PFSK-1 (cell line): Measurements from ENCODE around the gene PEAK1.

Source experiments
- FOXP2 ChIP-seq: optimal IDR thresholded peaks from 2 replicates; pipeline ENCODE3; 2011; ENCODE audit warnings: borderline replicate concordance, control low read depth, inconsistent platforms; ENCODE audit not compliant: insufficient read depth; ENCODE audit errors: extremely low read length, extremely low read depth
- POLR2AphosphoS5 ChIP-seq: IDR thresholded peaks from 2 replicates; pipeline ENCODE4 v1.6.1; 2012; ENCODE audit warnings: low read depth, mild to moderate bottlenecking, control low read depth, low read length, moderate library complexity
- REST ChIP-seq, 2 experiments: IDR thresholded peaks; 2 replicates each; pipeline versions ENCODE4 v1.6.1 to v1.8.0; 2011 to 2012; ENCODE audit warnings: low read depth in 2 of 2, low read length in 2 of 2, control low read depth in 1 of 2, inconsistent platforms in 1 of 2, mild to moderate bottlenecking in 1 of 2, moderate library complexity in 1 of 2; ENCODE audit not compliant: insufficient read depth in 1 of 2
- SIN3A ChIP-seq: IDR thresholded peaks from 2 replicates; pipeline ENCODE4 v1.6.1; 2012; ENCODE audit warnings: mild to moderate bottlenecking, low read length, moderate library complexity, borderline replicate concordance; ENCODE audit not compliant: insufficient read depth
- TAF1 ChIP-seq: IDR thresholded peaks from 2 replicates; pipeline ENCODE4 v1.6.1; 2012; ENCODE audit warnings: low read length, control low read depth, borderline replicate concordance; ENCODE audit not compliant: insufficient read depth

PEAK1 gene

GRCh38 chr15:77402740-77403379, 17.0 kb downstream of the PEAK1 start:
- TF ChIP-seq POLR2AphosphoS5 = no peak
- TF ChIP-seq REST (IDR thresholded peaks at IDR 0.05; ENCODE audit: insufficient read depth in 1 of 2, low read depth in 2 of 2, low read length in 2 of 2) = no peak
- TF ChIP-seq FOXP2 = no peak
- TF ChIP-seq TAF1 = no peak
- TF ChIP-seq SIN3A = no peak

DNA sequence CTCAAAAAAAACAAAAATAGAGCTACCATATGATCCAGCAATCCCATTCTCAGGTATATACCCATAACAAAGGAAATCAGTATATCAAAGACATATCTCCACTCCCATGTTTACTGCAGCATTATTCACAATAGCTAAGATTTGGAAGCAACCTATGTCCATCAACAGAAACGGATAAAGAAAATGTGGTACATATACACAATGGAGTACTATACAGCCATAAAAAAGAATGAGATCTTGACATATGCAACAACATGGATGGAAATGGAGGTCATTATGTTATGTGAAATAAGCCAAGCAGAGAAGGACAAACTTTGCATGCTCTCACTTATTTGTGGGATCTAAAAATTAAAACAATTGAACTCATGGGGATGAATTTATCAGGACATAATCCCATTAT, 19.6 kb downstream of the PEAK1 start:
- no peak for TF ChIP-seq FOXP2
- TF ChIP-seq SIN3A = no peak
- TF ChIP-seq POLR2AphosphoS5 = no peak
- TF ChIP-seq REST (IDR thresholded peaks at IDR 0.05; ENCODE audit: insufficient read depth in 1 of 2, low read depth in 2 of 2, low read length in 2 of 2) = no peak
- TF ChIP-seq TAF1 = no peak

- TF ChIP-seq TAF1 (no peak), FOXP2 (no peak), POLR2AphosphoS5 (no peak), REST (IDR thresholded peaks at IDR 0.05; ENCODE audit: insufficient read depth in 1 of 2, low read depth in 2 of 2, low read length in 2 of 2) (no peak), SIN3A (no peak)
These were observed 21.0 kb downstream of the PEAK1 start for GRCh38 chr15:77398927-77399326.

DNA sequence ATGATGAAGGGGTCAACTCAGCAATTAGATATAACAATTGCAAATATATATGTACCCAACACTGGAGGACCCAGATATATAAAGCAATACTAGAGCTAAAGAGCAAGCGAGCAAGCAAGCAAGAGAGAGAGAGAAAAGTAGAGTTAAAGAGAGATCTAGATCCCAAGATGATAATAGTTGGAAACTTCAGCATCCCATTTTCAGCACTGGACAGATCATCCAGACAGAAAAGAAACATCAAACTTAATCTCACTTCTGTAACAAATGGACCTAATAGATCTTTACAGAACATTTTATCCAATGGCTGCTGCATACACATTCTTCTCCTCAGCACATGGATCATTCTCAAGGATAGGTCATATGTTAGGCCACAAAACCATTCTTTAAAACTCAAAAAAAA, 23.2 kb downstream of the PEAK1 start:
- TF ChIP-seq REST (IDR thresholded peaks at IDR 0.05; ENCODE audit: insufficient read depth in 1 of 2, low read depth in 2 of 2, low read length in 2 of 2) = peak; percentile 63 to 83; a peak in 3 of 4 replicates
- TF ChIP-seq TAF1 = no peak
